Measurements from ENCODE around the gene KCNQ1.

KCNQ1 gene

DNA sequence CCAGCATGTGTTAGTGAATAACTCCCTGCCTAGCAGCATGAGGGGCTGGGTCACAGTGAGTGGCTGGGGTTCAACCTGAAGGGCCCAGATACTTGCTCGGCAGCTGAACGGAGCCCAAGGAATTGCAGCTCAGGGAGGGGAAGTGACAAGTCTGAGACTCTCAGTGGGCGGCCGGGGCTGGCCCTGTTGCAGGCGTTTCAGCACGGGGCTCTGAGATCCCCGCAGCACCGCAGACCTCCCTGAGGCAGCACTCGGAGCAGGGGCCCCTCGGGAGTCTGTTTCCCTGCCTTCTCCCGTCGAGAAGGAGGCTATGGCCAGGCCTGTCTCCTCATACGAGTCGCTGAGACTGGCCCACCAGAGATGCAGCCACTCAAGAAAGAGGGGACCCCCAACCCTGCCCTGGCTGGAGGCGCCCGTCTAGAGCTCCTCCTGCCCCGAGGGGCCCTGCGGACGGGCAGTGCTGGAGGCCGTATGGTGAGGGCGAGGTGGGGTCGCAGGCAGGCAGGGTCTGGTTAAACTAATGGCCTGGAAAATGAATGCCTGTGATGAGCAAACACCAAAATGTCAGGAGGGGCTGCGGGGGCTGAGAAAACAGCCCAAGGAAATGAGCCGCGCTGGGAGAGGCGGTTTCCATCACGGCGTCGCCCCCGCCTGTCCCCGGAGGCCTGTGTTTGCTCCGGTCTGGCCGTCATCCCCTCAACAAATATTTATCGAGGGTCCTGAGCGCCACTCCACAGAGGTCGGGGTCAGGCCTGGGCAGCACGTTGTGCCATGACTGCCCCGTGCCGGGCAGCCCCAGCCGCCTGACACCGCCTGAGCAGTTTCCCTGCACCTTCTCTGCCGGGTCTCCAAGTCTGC lies 35.0 kb upstream of the KCNQ1 start:
- DNase-seq (ENCODE audit: low read depth, low spot score): no peak

GRCh38 chr11:2410616-2411015 lies 34.2 kb upstream of the KCNQ1 start:
- no peak for DNase-seq (ENCODE audit: low read depth, low spot score)

- no peak for DNase-seq (ENCODE audit: low read depth, low spot score)
Observed at GRCh38 chr11:2411446-2412305, 33.1 kb upstream of the KCNQ1 start.

GRCh38 chr11:2412323-2412722 lies 32.5 kb upstream of the KCNQ1 start:
- no peak for DNase-seq (ENCODE audit: low read depth, low spot score)

GRCh38 chr11:2413742-2414579 lies 30.8 kb upstream of the KCNQ1 start:
- no peak for DNase-seq (ENCODE audit: low read depth, low spot score)

GRCh38 chr11:2414616-2415015 lies 30.2 kb upstream of the KCNQ1 start:
- DNase-seq (ENCODE audit: low read depth, low spot score): no peak

- no peak for DNase-seq (ENCODE audit: low read depth, low spot score)
Observed at GRCh38 chr11:2415171-2415570, 29.6 kb upstream of the KCNQ1 start.

DNA sequence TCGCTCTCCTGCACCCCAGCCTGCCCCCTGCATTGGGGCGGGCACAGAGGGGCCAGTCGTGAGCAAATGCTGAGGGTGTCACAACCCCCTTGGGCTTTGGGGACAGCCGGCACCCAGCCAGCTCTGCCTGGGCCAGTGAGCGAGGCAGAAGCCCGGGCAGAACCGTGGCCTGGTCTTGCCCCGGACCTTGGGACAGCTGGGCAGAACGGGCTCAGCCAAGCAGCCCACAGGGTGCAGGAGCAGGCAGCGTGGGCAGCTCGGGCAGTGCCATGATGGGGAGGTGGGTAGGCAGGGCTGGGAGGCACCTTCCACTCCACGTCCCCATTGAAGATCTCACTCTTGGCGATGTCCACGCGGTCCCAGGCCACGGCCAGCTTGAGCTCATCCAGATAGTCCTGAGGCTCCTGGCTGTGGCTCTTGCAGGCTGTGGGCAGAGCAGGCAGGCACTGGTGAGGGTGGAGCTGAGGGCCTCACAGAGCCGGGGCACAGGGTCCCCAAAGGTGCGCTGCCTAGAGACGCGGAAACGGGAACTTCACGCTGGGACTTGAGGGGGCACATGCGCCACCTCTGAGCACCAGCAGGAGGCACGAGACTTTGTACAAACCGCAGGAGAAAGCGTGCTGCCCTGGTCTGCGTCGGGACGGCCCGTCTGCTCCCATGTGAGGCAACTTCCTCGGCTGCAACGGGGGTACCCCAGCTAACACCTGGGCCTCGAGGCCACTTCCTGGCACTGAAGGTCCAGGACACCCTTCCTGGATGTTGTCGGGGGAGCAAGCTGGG lies 29.0 kb upstream of the KCNQ1 start:
- DNase-seq (ENCODE audit: low read depth, low spot score): no peak

GRCh38 chr11:2416765-2417164 lies 28.0 kb upstream of the KCNQ1 start:
- DNase-seq (ENCODE audit: low read depth, low spot score): no peak

GRCh38 chr11:2417856-2418692 lies 26.7 kb upstream of the KCNQ1 start:
- no peak for DNase-seq (ENCODE audit: low read depth, low spot score)

DNA sequence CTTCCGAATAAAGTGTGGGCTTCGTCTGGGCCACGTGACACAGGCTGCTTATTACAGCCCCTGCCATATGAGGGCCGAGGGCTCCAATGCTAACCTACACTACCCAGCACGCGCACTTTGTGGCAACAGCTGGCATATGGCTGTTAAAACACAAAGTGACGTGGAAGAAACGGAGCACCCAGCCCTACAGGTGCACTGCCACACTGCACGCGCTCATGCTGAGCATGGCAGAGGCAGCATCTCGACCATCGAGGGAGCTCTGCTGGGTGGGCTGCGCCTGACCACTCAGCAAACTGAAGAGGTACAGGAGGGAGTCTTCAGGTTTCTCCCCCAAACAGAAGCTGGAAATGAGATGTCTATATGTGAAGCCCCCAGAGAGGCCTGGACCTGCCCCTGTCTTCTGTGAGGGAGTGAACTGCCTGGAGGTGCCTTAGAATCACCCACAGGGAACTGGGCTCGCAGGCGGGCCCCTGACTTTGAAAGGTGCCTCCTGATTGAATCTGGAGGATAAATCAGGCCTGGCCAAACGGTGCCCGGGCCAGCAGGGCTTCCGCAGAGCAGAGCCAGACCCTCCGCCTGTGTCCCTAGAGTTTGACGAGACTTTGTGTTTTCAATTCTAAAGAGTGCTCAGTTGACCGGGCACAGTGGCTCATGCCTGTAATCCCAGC lies 26.0 kb upstream of the KCNQ1 start:
- DNase-seq (ENCODE audit: low read depth, low spot score): no peak

DNA sequence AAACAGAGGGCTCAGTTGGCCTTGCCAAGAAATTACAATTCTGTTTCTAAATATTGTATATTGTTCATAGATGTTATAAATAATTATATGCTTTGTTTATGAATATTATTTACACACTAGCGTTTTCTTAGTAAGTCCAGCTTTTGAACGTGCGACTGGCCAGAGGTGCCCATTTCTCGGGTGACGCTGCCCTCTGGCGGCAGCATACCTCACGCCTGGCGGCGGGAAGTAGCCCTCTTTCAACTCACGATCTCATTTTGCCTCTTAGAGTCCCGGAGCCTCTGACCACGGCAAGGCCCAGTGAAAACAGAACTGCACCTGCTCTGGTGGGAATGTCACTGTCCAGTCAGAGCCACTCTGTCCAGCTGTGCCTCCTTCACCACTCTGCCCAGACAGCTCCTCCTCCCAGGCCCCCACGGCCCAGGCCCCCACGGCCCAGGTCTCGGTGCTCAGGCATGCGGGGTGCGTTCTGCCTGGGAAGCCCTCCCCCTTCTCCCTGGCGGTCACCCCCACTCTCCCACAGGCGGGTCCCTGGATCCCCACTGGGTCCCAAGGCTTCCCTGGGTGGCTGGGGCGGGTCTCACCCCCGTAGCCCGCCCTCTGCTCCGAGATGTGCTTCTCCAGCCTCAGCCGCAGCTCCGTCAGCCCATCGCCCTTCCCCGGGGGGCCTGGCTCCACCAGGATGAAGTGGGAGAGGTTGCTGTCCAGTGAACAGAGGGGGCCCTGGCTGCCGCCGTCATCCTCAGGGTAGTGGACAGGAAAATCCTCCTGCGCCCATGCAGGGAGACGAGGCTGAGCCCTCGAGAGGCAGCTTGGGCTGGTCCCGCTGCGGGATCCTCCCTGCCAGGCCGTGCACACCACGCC lies 24.9 kb upstream of the KCNQ1 start:
- peak; percentile 86 for DNase-seq (ENCODE audit: low read depth, low spot score)

DNA sequence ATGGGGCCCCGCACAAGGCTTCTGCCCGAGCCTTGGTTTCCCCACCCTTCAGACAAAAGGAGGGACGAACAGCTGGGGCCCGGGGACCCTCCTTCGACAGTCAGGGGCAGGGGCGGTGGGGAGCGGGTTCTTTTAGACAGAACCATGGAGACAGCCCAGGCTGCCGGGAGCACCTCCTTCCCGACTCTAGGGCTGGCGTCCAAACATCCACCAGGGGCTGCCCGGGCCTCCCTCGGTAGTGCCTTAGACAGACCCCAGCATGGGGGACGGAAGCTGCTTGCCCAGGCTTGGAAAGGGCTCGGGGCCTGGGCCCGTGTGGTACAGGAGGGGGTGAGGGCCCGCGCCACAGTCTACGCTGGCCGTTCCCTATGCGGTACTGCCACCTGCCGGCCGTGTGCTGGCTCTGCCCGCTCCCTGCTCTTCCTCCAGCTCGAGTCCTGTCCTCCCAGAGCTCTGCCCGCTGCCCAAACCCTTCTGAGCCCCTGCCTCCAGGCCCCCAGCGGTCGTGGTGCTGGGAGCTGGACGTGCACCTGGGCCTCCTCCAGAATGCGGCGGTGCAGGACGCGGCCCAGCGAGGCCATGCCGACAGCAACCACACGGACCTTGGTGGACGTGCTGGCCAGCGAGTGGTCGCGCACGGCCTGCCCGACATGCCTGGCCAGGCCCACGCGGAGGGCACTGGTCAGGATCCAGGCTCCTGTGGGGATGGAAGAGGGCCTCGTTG lies 24.1 kb upstream of the KCNQ1 start:
- DNase-seq (ENCODE audit: low read depth, low spot score): peak; percentile 85

GRCh38 chr11:2421226-2421994 lies 23.4 kb upstream of the KCNQ1 start:
- no peak for DNase-seq (ENCODE audit: low read depth, low spot score)

DNA sequence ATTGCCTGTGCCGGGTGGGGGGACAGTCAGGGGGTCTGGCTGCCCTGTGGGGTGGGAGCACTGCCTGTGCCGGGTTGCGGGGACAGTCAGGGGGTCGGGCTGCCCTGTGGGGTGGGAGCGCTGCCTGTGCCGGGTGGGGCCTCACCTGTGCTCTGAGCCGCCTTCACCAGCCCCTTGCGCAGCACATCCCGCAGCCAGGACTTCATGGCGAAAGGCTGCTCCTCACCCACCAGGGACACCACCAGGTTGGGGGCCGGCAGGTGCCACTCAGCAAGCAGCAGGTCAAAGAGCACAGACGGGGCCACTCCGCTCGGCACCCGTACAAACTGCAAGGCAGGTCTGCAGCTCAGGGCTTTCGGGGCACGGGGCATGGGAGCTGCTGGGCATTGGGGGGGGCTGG lies 22.8 kb upstream of the KCNQ1 start:
- no peak for DNase-seq (ENCODE audit: low read depth, low spot score)

DNA sequence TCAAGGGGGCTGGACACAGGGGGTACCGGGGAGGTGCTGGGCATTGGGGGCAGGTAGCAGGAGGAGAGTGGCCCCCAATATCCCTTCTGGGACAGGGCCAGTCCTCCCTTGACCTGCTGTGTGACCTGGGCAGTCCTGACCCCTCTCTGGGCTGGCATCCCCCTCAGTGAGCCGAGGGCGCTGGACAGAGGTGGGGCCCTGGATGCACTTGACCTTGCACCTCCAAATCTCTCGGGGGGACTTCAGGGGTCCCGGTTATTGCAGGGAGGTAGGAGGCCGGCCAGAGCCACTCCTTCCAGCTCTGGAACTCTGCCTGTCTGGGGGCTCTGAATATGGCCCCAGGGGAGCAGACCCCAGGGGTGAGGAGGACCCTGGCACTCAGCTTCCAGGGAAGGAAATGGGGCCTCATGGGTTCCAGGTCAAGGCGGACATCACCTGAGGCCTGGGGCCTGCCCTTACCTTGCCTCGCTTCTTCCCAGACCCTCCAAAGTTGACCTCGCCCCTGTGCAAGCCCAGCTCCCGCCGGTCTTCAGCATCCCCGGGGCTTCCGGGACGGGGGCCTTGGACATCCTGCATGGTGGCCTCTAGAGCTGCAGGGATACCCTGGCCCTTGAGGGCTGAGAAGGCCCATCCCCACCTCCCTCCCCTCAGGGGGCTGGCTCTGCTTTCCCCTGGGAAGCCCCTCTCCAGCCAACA lies 22.2 kb upstream of the KCNQ1 start:
- DNase-seq (ENCODE audit: low read depth, low spot score): no peak

Measured in astrocyte of the hippocampus (primary cell).